Islet precursor cell (in vitro differentiated cells): ENCODE measurements around the gene GCM1.
"Not testable (repeated sequence)": the region's sequence is repeated elsewhere in the genome, so short reads cannot be mapped to it uniquely, and the experiment has no call there.

Source experiments
- DNase-seq: peaks from one replicate; pipeline ENCODE4 v3.0.0-alpha.2; 2018

Gene GCM1

GRCh38 chr6:53148684-53149083 is at the start of gene GCM1:
TSS of gene GCM1 (minus strand) at chr6:53148841. CDS start at chr6:53145632, 3,209 bp downstream.
- DNase-seq, result no peak

- DNase-seq, result no peak
These were observed 48.9 kb upstream of the GCM1 start for GRCh38 chr6:53197553-53197952.

GRCh38 chr6:53195048-53195447 is 46.4 kb upstream of the GCM1 start:
- DNase-seq, result no peak

GRCh38 chr6:53192682-53193188 is 44.1 kb upstream of the GCM1 start:
- DNase-seq, result peak; percentile 83

- no peak for DNase-seq
These were observed 40.9 kb upstream of the GCM1 start for GRCh38 chr6:53189554-53189953.

- no peak for DNase-seq
These were observed 40.2 kb upstream of the GCM1 start for GRCh38 chr6:53188833-53189232.

GRCh38 chr6:53180678-53181077 is 32.0 kb upstream of the GCM1 start:
- DNase-seq, result no peak

- DNase-seq, result no peak
These were observed 31.5 kb upstream of the GCM1 start for GRCh38 chr6:53179961-53180651.

- no peak for DNase-seq
These were observed 30.3 kb upstream of the GCM1 start for GRCh38 chr6:53178837-53179432.

- DNase-seq, result no peak
These were observed 26.4 kb upstream of the GCM1 start for GRCh38 chr6:53175027-53175426.

- no peak for DNase-seq
These were observed 23.8 kb upstream of the GCM1 start for GRCh38 chr6:53172468-53172803.

- peak; percentile 91 for DNase-seq
These were observed 23.2 kb upstream of the GCM1 start for GRCh38 chr6:53171605-53172467.

GRCh38 chr6:53168516-53169267 is 20.1 kb upstream of the GCM1 start:
- no peak for DNase-seq

- DNase-seq, result no peak
These were observed 16.7 kb upstream of the GCM1 start for GRCh38 chr6:53165293-53165692.

- DNase-seq, result no peak
These were observed 14.0 kb upstream of the GCM1 start for GRCh38 chr6:53162606-53163005.

- DNase-seq, result no peak
These were observed 12.9 kb upstream of the GCM1 start for GRCh38 chr6:53161481-53162009.

GRCh38 chr6:53159558-53159957 is 10.9 kb upstream of the GCM1 start:
- DNase-seq, result no peak

- DNase-seq, result not testable (repeated sequence)
These were observed 9.4 kb upstream of the GCM1 start for GRCh38 chr6:53158076-53158475.

GRCh38 chr6:53155279-53155678 is 6.6 kb upstream of the GCM1 start:
- not testable (repeated sequence) for DNase-seq

- no peak for DNase-seq
These were observed 6.2 kb upstream of the GCM1 start for GRCh38 chr6:53154794-53155193.

- no peak for DNase-seq
These were observed 5.4 kb upstream of the GCM1 start for GRCh38 chr6:53154071-53154470.

GRCh38 chr6:53152576-53152975 is 3.9 kb upstream of the GCM1 start:
- no peak for DNase-seq

GRCh38 chr6:53151676-53152075 is 3.0 kb upstream of the GCM1 start:
- no peak for DNase-seq
